Measurements from ENCODE around the gene RANBP1.

The RANBP1 gene

GRCh38 chr22:20149257-20150250, 33.6 kb downstream of the RANBP1 start:
- no peak overlapping the region for H3K4me3 ChIP-seq (replicated peaks in 1 of 2; ENCODE audit: low read depth in 2 of 2, low read length in 2 of 2)
- no peak for TF ChIP-seq CTCF (IDR thresholded peaks at IDR 0.05; ENCODE audit: low read depth, low read length)
- no peak for DNase-seq (ENCODE audit: low read depth in 2 of 2)

GRCh38 chr22:20150381-20151275, 34.7 kb downstream of the RANBP1 start, which contains the start of gene CCDC188:
CCDC188 (minus strand) TSS chr22:20151055; CDS start chr22:20150986, 69 bp downstream.
- H3K4me3 ChIP-seq (replicated peaks in 1 of 2; ENCODE audit: low read depth in 2 of 2, low read length in 2 of 2), result no peak within 1 kb of the TSS
- no peak for DNase-seq (ENCODE audit: low read depth in 2 of 2)
- no peak for TF ChIP-seq CTCF (IDR thresholded peaks at IDR 0.05; ENCODE audit: low read depth, low read length)

- no peak for DNase-seq (ENCODE audit: low read depth in 2 of 2)
- H3K4me3 ChIP-seq (replicated peaks in 1 of 2; ENCODE audit: low read depth in 2 of 2, low read length in 2 of 2), result no peak overlapping the region
- TF ChIP-seq CTCF (IDR thresholded peaks at IDR 0.05; ENCODE audit: low read depth, low read length), result no peak
Observed at GRCh38 chr22:20151276-20151588, 35.3 kb downstream of the RANBP1 start.

- no peak for DNase-seq (ENCODE audit: low read depth in 2 of 2)
- TF ChIP-seq CTCF (IDR thresholded peaks at IDR 0.05; ENCODE audit: low read depth, low read length), result no peak
- no peak overlapping the region for H3K4me3 ChIP-seq (replicated peaks in 1 of 2; ENCODE audit: low read depth in 2 of 2, low read length in 2 of 2)
Observed at GRCh38 chr22:20152464-20152890, 36.6 kb downstream of the RANBP1 start.

- DNase-seq (ENCODE audit: low read depth in 2 of 2), result no peak
- no peak for TF ChIP-seq CTCF (IDR thresholded peaks at IDR 0.05; ENCODE audit: low read depth, low read length)
- H3K4me3 ChIP-seq (replicated peaks in 1 of 2; ENCODE audit: low read depth in 2 of 2, low read length in 2 of 2), result no peak overlapping the region
Observed at GRCh38 chr22:20153945-20154344, 38.0 kb downstream of the RANBP1 start.

- no peak for TF ChIP-seq CTCF (IDR thresholded peaks at IDR 0.05; ENCODE audit: low read depth, low read length)
- peak overlapping the region; percentile 2 to 34 for H3K4me3 ChIP-seq (replicated peaks in 1 of 2; ENCODE audit: low read depth in 2 of 2, low read length in 2 of 2)
- DNase-seq (ENCODE audit: low read depth in 2 of 2), result no peak
Observed at GRCh38 chr22:20154602-20155187, 38.8 kb downstream of the RANBP1 start.
